ENCODE results near the gene SLC35F3.

GRCh38 chr1:234277161-234277868 lies 372.8 kb downstream of the SLC35F3 start:
- TF ChIP-seq CTCF (optimal IDR thresholded peaks at IDR 0.05 in 1 of 3, IDR thresholded peaks at IDR 0.05 in 1 of 3, conservative IDR thresholded peaks at IDR 0.05 in 1 of 3; ENCODE audit: extremely low read depth in 1 of 3, insufficient read depth in 2 of 3, low read length in 3 of 3): no peak
- no peak for TF ChIP-seq EZH2 (IDR thresholded peaks at IDR 0.05; ENCODE audit: low read length)
